D341Med (cell line): ENCODE data around the gene MYO3B.

ENCODE experiments used
- DNase-seq: peaks from one replicate; pipeline ENCODE4 v3.0.0; 2012; ENCODE audit warnings: low spot score

Gene MYO3B

GRCh38 chr2:170161516-170162270 is 16.3 kb upstream of the MYO3B start:
- DNase-seq = no peak

GRCh38 chr2:170162271-170162632 is 15.7 kb upstream of the MYO3B start:
- no peak for DNase-seq

- no peak for DNase-seq
These were observed 14.4 kb upstream of the MYO3B start for GRCh38 chr2:170163411-170164065.

GRCh38 chr2:170165129-170165528 is 12.8 kb upstream of the MYO3B start:
- DNase-seq = no peak

- no peak for DNase-seq
These were observed 11.2 kb upstream of the MYO3B start for GRCh38 chr2:170166735-170167134.

GRCh38 chr2:170170281-170171040 is 7.5 kb upstream of the MYO3B start:
- peak; percentile 72 for DNase-seq

- DNase-seq = no peak
These were observed 1.7 kb upstream of the MYO3B start for GRCh38 chr2:170176212-170176611.

GRCh38 chr2:170180031-170180566 is 2.2 kb downstream of the MYO3B start:
- no peak for DNase-seq

- no peak for DNase-seq
These were observed 3.7 kb downstream of the MYO3B start for GRCh38 chr2:170181602-170182001.

- DNase-seq = no peak
These were observed 7.4 kb downstream of the MYO3B start for GRCh38 chr2:170185319-170185718.

GRCh38 chr2:170189757-170190156 is 11.8 kb downstream of the MYO3B start:
- no peak for DNase-seq

GRCh38 chr2:170190172-170190571 is 12.2 kb downstream of the MYO3B start:
- no peak for DNase-seq

- DNase-seq = no peak
These were observed 13.4 kb downstream of the MYO3B start for GRCh38 chr2:170191166-170191866.

GRCh38 chr2:170196963-170197362 is 19.0 kb downstream of the MYO3B start:
- DNase-seq = no peak

- DNase-seq = no peak
These were observed 23.3 kb downstream of the MYO3B start for GRCh38 chr2:170201275-170201674.

GRCh38 chr2:170201734-170202393 is 23.9 kb downstream of the MYO3B start:
- no peak for DNase-seq

GRCh38 chr2:170202437-170202836 is 24.5 kb downstream of the MYO3B start:
- no peak for DNase-seq

GRCh38 chr2:170204298-170204951 is 26.5 kb downstream of the MYO3B start:
- no peak for DNase-seq

- DNase-seq = no peak
These were observed 28.3 kb downstream of the MYO3B start for GRCh38 chr2:170206246-170206645.

- DNase-seq = no peak
These were observed 29.0 kb downstream of the MYO3B start for GRCh38 chr2:170206805-170207407.

- DNase-seq = no peak
These were observed 30.0 kb downstream of the MYO3B start for GRCh38 chr2:170207901-170208300.
